Caco-2 (cell line): ENCODE data around the gene UBL3. TPM values are rescaled to one million over a fixed set of nuclear protein-coding genes. Genes with fewer than 3 reads are reported as not detected.

Experiments
- BruUV-seq: library from RNA; stranded (reverse); fragments of 400-500 nt; replicated peaks from 2 replicates; lab custom pipeline; 2021; lab: Mats Ljungman, UMichigan
- CTCF ChIA-PET: fragments of 300-600 bp; sonication (Branson Sonifier 250); formaldehyde crosslinking; loops from one replicate; lab custom pipeline; 2022; ENCODE audit warnings: antibody characterized with exemption; lab: Charles Lee
- POLR2A ChIA-PET: fragments of 300-600 bp; sonication (Branson Sonifier 250); formaldehyde crosslinking; loops from one replicate; lab custom pipeline; 2022; ENCODE audit warnings: antibody characterized with exemption; lab: Charles Lee
- DNase-seq, 2 experiments: peaks; one replicate each; pipeline versions ENCODE4 v3.0.0 to v3.0.0-alpha.2; 2020 to 2022
- H3K27me3 ChIP-seq: replicated peaks from 2 replicates; pipeline ENCODE4 v1.6.0; 2011; ENCODE audit warnings: low read length; ENCODE audit not compliant: control insufficient read depth, insufficient read depth
- H3K36me3 ChIP-seq: 2 replicates; pipeline ENCODE4 v1.5.1; 2011; ENCODE audit warnings: low read length; ENCODE audit not compliant: control insufficient read depth, insufficient read depth
- H3K4me1 ChIP-seq: fragments of 250-450 bp; sonication (Bioruptor Pico); 2 replicates; pipeline ENCODE4 v1.5.1; 2020; ENCODE audit warnings: mild to moderate bottlenecking
- H3K4me3 ChIP-seq: 2 replicates; pipeline ENCODE4 v1.5.1; 2011; ENCODE audit warnings: low read depth, mild to moderate bottlenecking, control low read depth, low read length
- H3K9me3 ChIP-seq: fragments of 250-450 bp; sonication (Bioruptor Pico); 2 replicates; pipeline ENCODE4 v1.5.1; 2020; ENCODE audit warnings: mild to moderate bottlenecking, moderate library complexity
- H3K27ac Mint-ChIP-seq: one replicate; pipeline ENCODE4 v1.8.0; 2022; ENCODE audit warnings: mixed read lengths; ENCODE audit not compliant: unreplicated experiment
- H3K27me3 Mint-ChIP-seq: one replicate; pipeline ENCODE4 v1.8.0; 2022; ENCODE audit warnings: mixed read lengths; ENCODE audit not compliant: insufficient read depth, unreplicated experiment
- H3K36me3 Mint-ChIP-seq: one replicate; pipeline ENCODE4 v1.8.0; 2022; ENCODE audit warnings: mild to moderate bottlenecking, mixed read lengths; ENCODE audit not compliant: insufficient read depth, unreplicated experiment
- H3K4me1 Mint-ChIP-seq: one replicate; pipeline ENCODE4 v1.8.0; 2022; ENCODE audit warnings: low read depth, mixed read lengths; ENCODE audit not compliant: unreplicated experiment
- H3K4me3 Mint-ChIP-seq: one replicate; pipeline ENCODE4 v1.8.0; 2022; ENCODE audit warnings: mild to moderate bottlenecking, moderate library complexity, mixed read lengths; ENCODE audit not compliant: unreplicated experiment
- H3K9me3 Mint-ChIP-seq: one replicate; pipeline ENCODE4 v1.8.0; 2022; ENCODE audit warnings: mixed read lengths; ENCODE audit not compliant: unreplicated experiment
- intact Hi-C: fragments of 100-400 bp; cut with micrococcal nuclease; formaldehyde crosslinking; loops from one replicate; pipeline ENCODE4 v1.10.0; 2022; ENCODE audit not compliant: unreplicated experiment
- total RNA-seq: library from RNA; stranded (reverse); gene quantifications from 2 replicates; pipeline ENCODE4 v1.2.3, GENCODE V29; 2022
- TF ChIP-seq, protein P1 (sequence below), 2 experiments: fragments of 200-600 bp in 1 of 2; IDR thresholded peaks; 1 replicate in 1 of 2; 2 replicates in 1 of 2; pipeline versions ENCODE4 v1.5.1 to v1.8.0; 2011 to 2022; ENCODE audit warnings: antibody characterized with exemption in 1 of 2, control low read depth in 1 of 2, inconsistent platforms in 1 of 2, low read depth in 1 of 2, low read length in 1 of 2, mild to moderate bottlenecking in 1 of 2, moderate library complexity in 1 of 2; ENCODE audit not compliant: insufficient read depth in 1 of 2, severe bottlenecking in 1 of 2, unreplicated experiment in 1 of 2

Gene UBL3
- total RNA-seq, 1 experiment from 2014 or later, result 37.5 TPM

DNA sequence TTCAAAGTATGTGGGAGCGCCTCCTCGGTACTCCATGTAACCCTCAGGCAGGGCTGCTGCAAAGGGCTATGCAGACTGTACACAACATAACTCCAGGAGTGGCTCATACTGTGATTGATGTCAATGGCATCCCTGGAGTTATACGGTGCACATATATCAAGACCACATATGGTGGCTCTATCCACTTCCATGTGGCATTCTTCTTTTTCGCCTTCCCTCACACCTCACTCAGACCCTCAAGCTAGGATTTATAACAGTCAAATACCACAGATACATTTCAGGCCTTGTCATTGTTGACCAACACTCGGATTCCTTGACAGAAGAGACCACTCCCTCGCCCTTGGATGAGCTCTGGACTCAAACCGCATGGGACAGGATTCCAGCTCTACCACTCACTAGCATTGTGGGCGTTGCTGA, 11.3 kb upstream of the UBL3 start:
- Mint-ChIP-seq H3K9me3 (no peaks in the 10 kb centered on the region), H3K27ac (peak overlapping the region; percentile 39), H3K4me1 (peaks cover 20% of the 10 kb centered on the region), H3K27me3 (no peaks in the 10 kb centered on the region), H3K36me3 (no peaks in the 10 kb centered on the region), H3K4me3 (no peak overlapping the region)
- Histone ChIP-seq H3K36me3 (no peaks in the 10 kb centered on the region), H3K27me3 (no peaks in the 10 kb centered on the region), H3K4me1 (peaks cover 19% of the 10 kb centered on the region), H3K9me3 (no peaks in the 10 kb centered on the region; the same call in 1 of the 2 replicates), H3K4me3 (no peak overlapping the region)
- intact Hi-C loops, result no loop called here
- CTCF ChIA-PET, result interaction anchor here (1.0 to 1.1 kb wide), 2 partner anchors 12 to 62 kb away, joined by 3 to 4 read pairs; no protein-coding TSS in a partner anchor
- POLR2A ChIA-PET, result no interaction called here
- TF ChIP-seq, protein P1, sequence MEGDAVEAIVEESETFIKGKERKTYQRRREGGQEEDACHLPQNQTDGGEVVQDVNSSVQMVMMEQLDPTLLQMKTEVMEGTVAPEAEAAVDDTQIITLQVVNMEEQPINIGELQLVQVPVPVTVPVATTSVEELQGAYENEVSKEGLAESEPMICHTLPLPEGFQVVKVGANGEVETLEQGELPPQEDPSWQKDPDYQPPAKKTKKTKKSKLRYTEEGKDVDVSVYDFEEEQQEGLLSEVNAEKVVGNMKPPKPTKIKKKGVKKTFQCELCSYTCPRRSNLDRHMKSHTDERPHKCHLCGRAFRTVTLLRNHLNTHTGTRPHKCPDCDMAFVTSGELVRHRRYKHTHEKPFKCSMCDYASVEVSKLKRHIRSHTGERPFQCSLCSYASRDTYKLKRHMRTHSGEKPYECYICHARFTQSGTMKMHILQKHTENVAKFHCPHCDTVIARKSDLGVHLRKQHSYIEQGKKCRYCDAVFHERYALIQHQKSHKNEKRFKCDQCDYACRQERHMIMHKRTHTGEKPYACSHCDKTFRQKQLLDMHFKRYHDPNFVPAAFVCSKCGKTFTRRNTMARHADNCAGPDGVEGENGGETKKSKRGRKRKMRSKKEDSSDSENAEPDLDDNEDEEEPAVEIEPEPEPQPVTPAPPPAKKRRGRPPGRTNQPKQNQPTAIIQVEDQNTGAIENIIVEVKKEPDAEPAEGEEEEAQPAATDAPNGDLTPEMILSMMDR (IDR thresholded peaks at IDR 0.05; ENCODE audit: insufficient read depth in 1 of 2, low read depth in 1 of 2, low read length in 1 of 2, severe bottlenecking in 1 of 2, unreplicated experiment in 1 of 2), result no peak
- DNase-seq, result peak; percentile 47 to 67
- BruUV-seq, result no TSS peak

DNA sequence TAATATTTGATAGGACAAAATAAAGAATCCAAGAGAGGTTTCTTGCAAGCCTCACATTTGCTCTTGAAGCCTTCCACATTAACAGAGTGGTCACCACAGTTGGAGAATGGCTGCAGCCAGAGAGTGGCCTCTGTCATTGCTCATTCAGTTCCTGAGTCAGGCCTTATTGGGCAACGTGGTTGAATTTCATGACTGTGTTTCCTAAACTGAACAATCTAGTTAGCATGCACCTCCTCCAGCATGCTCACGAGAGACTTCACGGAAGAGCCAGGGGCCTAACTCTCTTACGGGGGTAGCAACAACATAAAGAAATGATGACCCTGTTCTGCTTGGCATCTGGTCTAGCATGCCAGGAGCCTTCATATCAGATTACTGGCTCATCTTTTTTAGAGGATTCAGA, 9.6 kb upstream of the UBL3 start:
- TF ChIP-seq, protein P1 (IDR thresholded peaks at IDR 0.05; ENCODE audit: insufficient read depth in 1 of 2, low read depth in 1 of 2, low read length in 1 of 2, severe bottlenecking in 1 of 2, unreplicated experiment in 1 of 2), result no peak

DNA sequence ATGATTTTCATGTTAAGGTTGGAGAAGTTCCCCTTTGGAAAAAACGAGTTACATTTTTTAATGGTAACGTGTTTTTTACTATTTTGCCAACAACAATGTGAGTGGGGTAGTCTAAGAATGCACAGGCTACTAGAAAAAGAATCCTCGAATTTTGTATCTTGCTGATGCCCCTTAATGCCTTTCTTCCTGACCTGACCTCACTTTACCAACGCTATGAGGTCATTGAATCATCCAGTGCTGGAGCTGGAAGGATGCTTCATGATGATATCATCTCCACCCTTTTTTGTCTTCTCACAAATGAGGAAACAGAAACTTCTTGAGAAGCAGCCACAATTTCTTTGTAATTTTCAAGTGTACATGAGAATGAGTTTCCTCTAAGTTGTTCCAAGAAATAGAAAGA, 8.2 kb upstream of the UBL3 start:
- H3K4me3 Mint-ChIP-seq, result no peak overlapping the region
- peaks cover 36% of the 10 kb centered on the region for H3K4me1 Mint-ChIP-seq
- no peaks in the 10 kb centered on the region for H3K27me3 ChIP-seq
- DNase-seq, result no peak
- TF ChIP-seq, protein P1 (IDR thresholded peaks at IDR 0.05; ENCODE audit: insufficient read depth in 1 of 2, low read depth in 1 of 2, low read length in 1 of 2, severe bottlenecking in 1 of 2, unreplicated experiment in 1 of 2), result no peak
- intact Hi-C loops, result no loop called here
- no peaks in the 10 kb centered on the region for H3K36me3 ChIP-seq
- no peak overlapping the region for H3K27ac Mint-ChIP-seq
- H3K4me3 ChIP-seq, result no peak overlapping the region
- no peaks in the 10 kb centered on the region; the same call in 1 of the 2 replicates for H3K9me3 ChIP-seq
- no peaks in the 10 kb centered on the region for H3K36me3 Mint-ChIP-seq
- no peaks in the 10 kb centered on the region for H3K9me3 Mint-ChIP-seq
- ChIA-PET POLR2A (no interaction called here), CTCF (no interaction called here)
- H3K27me3 Mint-ChIP-seq, result no peaks in the 10 kb centered on the region
- BruUV-seq, result no TSS peak
- peaks cover 34% of the 10 kb centered on the region for H3K4me1 ChIP-seq

More for the DNA sequence above, 9.6 kb upstream of the UBL3 start:
- ChIA-PET CTCF (no interaction called here), POLR2A (no interaction called here)
- H3K9me3 ChIP-seq, result no peaks in the 10 kb centered on the region; the same call in 1 of the 2 replicates
- Mint-ChIP-seq H3K36me3 (no peaks in the 10 kb centered on the region), H3K9me3 (no peaks in the 10 kb centered on the region), H3K27me3 (no peaks in the 10 kb centered on the region), H3K4me3 (no peak overlapping the region), H3K4me1 (peaks cover 32% of the 10 kb centered on the region), H3K27ac (no peak overlapping the region)
- intact Hi-C loops, result no loop called here
- peaks cover 34% of the 10 kb centered on the region for H3K4me1 ChIP-seq
- no peak overlapping the region for H3K4me3 ChIP-seq
- no peaks in the 10 kb centered on the region for H3K36me3 ChIP-seq
- no peaks in the 10 kb centered on the region for H3K27me3 ChIP-seq
- no TSS peak for BruUV-seq
- DNase-seq, result no peak
